ENCODE results near the gene SSUH2. TPM values are rescaled to one million over a fixed set of nuclear protein-coding genes. Genes with fewer than 3 reads are reported as not detected.

The SSUH2 gene
- total and polyA plus RNA-seq, 4 donors: 0.07 to 3.4 (median 0.34) TPM

- Histone ChIP-seq H3K36me3 (ENCODE audit: control insufficient read depth in 4 of 4, insufficient read depth in 4 of 4, low read length in 4 of 4) (no peaks in the 10 kb centered on the region), H3K27me3 (ENCODE audit: control insufficient read depth in 3 of 3, insufficient read depth in 3 of 3, low read length in 2 of 3) (no peaks in the 10 kb centered on the region), H3K9ac (ENCODE audit: insufficient read depth in 1 of 2, low read length in 2 of 2) (peak overlapping the region in 1 of 2 donors; percentile 59), H3K4me3 (no peak overlapping the region), H3K4me1 (ENCODE audit: control insufficient read depth in 5 of 5, insufficient read depth in 5 of 5, low read length in 5 of 5) (peaks cover 0 to 41% (median 30%) of the 10 kb centered on the region in 5 donors), H3K9me3 (ENCODE audit: control insufficient read depth in 4 of 4, insufficient read depth in 3 of 4, low read length in 3 of 4) (peaks cover 0 to 5% (median under 1%) of the 10 kb centered on the region in 4 donors), H3K27ac (ENCODE audit: low read depth in 1 of 2, low read length in 1 of 2) (peak overlapping the region; percentile 59 to 62)
- ATAC-seq (ENCODE audit: insufficient read depth, low FRiP score) (peak; percentile 63), DNase-seq (peak; percentile 86 to 91 (median 89))
- TF ChIP-seq, protein P1, sequence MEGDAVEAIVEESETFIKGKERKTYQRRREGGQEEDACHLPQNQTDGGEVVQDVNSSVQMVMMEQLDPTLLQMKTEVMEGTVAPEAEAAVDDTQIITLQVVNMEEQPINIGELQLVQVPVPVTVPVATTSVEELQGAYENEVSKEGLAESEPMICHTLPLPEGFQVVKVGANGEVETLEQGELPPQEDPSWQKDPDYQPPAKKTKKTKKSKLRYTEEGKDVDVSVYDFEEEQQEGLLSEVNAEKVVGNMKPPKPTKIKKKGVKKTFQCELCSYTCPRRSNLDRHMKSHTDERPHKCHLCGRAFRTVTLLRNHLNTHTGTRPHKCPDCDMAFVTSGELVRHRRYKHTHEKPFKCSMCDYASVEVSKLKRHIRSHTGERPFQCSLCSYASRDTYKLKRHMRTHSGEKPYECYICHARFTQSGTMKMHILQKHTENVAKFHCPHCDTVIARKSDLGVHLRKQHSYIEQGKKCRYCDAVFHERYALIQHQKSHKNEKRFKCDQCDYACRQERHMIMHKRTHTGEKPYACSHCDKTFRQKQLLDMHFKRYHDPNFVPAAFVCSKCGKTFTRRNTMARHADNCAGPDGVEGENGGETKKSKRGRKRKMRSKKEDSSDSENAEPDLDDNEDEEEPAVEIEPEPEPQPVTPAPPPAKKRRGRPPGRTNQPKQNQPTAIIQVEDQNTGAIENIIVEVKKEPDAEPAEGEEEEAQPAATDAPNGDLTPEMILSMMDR (IDR thresholded peaks at IDR 0.05; ENCODE audit: control extremely low read depth, extremely low read depth): no peak
- 24 to 26% methylated on average over 12 of the region's 12 CpGs for WGBS, 2 donors
Observed at GRCh38 chr3:8658306-8659212, 14.0 kb upstream of the SSUH2 start.

DNA sequence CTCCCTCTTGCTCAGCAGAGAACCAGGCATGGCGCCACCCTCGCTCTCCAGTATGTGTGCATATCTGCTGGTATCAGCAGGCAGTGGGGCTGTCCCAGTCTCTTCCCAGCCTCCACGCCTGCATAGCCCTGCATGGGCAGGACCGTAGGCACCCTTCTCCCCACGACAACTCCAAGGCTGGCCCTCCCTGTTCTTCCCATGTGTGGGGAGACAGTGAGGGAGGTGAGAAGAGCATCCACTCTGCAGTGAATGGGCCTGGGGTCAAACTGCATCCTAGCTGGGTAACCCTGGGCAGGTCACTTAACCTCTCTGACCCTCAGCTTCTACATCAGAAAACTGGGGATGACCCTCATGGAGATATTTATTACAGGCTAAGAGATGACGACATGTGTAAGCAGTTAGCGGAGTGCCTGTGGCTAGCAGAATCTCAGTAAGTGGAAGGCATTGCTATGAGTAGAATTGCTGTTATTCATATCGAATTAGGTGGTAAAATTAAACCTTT, 13.3 kb upstream of the SSUH2 start:
- ATAC-seq (ENCODE audit: insufficient read depth, low FRiP score): peak; percentile 25
- 69 to 73% methylated on average over 8 of the region's 8 CpGs for WGBS, 2 donors

GRCh38 chr3:8656240-8656639, 11.6 kb upstream of the SSUH2 start:
- DNase-seq: no peak

More for the DNA sequence above, 13.3 kb upstream of the SSUH2 start:
- DNase-seq: peak in 1 of 3 donors; percentile 32
- H3K9me3 ChIP-seq (ENCODE audit: control insufficient read depth in 4 of 4, insufficient read depth in 3 of 4, low read length in 3 of 4): peaks cover 0 to 5% (median under 1%) of the 10 kb centered on the region in 4 donors
- H3K27me3 ChIP-seq (ENCODE audit: control insufficient read depth in 3 of 3, insufficient read depth in 3 of 3, low read length in 2 of 3): no peaks in the 10 kb centered on the region
- H3K4me1 ChIP-seq (ENCODE audit: control insufficient read depth in 5 of 5, insufficient read depth in 5 of 5, low read length in 5 of 5): peaks cover 0 to 41% (median 30%) of the 10 kb centered on the region in 5 donors
- H3K4me3 ChIP-seq: no peak overlapping the region
- no peaks in the 10 kb centered on the region for H3K36me3 ChIP-seq (ENCODE audit: control insufficient read depth in 4 of 4, insufficient read depth in 4 of 4, low read length in 4 of 4)
- TF ChIP-seq, protein P1 (IDR thresholded peaks at IDR 0.05; ENCODE audit: control extremely low read depth, extremely low read depth): no peak
- peak overlapping the region; percentile 59 to 62 for H3K27ac ChIP-seq (ENCODE audit: low read depth in 1 of 2, low read length in 1 of 2)
- H3K9ac ChIP-seq (ENCODE audit: insufficient read depth in 1 of 2, low read length in 2 of 2): peak overlapping the region in 1 of 2 donors; percentile 24

More at GRCh38 chr3:8656240-8656639, 11.6 kb upstream of the SSUH2 start:
- H3K4me3 ChIP-seq: no peak overlapping the region
- no peak overlapping the region for H3K27ac ChIP-seq (ENCODE audit: low read depth in 1 of 2, low read length in 1 of 2)
- peaks cover 0 to 38% (median 26%) of the 10 kb centered on the region in 5 donors for H3K4me1 ChIP-seq (ENCODE audit: control insufficient read depth in 5 of 5, insufficient read depth in 5 of 5, low read length in 5 of 5)
- H3K36me3 ChIP-seq (ENCODE audit: control insufficient read depth in 4 of 4, insufficient read depth in 4 of 4, low read length in 4 of 4): no peaks in the 10 kb centered on the region
- 87 to 92% methylated on average over 8 of the region's 8 CpGs for WGBS, 2 donors
- peaks cover 0 to 5% (median under 1%) of the 10 kb centered on the region in 4 donors for H3K9me3 ChIP-seq (ENCODE audit: control insufficient read depth in 4 of 4, insufficient read depth in 3 of 4, low read length in 3 of 4)
- no peak overlapping the region for H3K9ac ChIP-seq (ENCODE audit: insufficient read depth in 1 of 2, low read length in 2 of 2)
- TF ChIP-seq, protein P1 (IDR thresholded peaks at IDR 0.05; ENCODE audit: control extremely low read depth, extremely low read depth): no peak
- no peaks in the 10 kb centered on the region for H3K27me3 ChIP-seq (ENCODE audit: control insufficient read depth in 3 of 3, insufficient read depth in 3 of 3, low read length in 2 of 3)
- ATAC-seq (ENCODE audit: insufficient read depth, low FRiP score): no peak

All from lung (tissue), 12 donors.